ENCODE results near the gene SPART.
"Not testable (repeated sequence)": the region's sequence is repeated elsewhere in the genome, so short reads cannot be mapped to it uniquely, and the experiment has no call there.

The SPART gene

DNA sequence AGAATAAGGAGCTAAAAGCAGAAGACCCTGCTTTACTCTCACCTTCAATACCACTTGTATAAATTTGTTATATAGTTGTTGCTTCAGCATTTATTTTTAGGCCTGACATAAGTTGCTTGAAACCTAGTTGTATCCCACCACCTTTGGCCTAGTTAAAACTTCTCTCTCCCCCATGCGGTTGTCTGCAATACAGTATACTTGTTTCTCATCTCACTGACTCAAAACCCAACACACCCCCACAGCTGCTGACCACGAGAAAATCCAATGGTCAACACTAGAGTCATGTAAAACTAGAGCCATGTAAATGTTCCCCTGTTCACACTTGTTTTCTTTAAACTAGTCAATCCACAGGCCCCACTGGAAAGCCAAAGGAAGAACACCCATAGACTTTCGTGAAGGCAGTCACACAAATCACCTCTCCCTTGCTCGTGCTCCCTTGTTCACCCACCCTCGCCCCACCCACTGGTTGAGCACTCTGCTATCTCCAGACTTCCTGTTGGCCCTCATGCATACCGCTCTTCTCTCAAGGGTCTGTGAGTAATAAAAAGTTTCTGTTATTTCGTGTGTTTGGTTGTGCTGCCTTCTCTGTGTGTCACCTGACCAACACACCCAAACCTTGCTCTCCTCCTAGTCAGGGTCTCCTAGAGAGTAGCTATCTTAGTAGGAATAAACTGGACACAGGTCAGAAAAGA lies 35.6 kb downstream of the SPART start:
- peak; percentile 7 to 41 for DNase-seq

DNA sequence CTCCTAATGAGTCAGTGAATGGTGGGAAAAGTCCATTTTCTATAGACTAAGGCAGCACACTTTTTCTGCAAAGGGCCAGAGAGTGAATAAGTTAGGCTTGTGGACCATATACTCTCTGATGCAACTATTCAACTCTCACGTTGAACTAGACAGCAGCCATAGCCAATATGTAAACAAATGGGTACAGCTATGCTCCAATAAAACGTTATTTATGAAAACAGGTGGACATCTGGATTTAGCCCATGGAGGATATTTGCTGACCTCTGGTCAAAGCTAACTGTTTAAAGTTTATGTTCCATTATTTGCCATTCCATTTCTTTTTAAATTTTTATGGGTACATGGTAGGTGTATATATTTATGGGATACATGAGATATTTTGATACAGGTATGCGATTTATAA lies 43.9 kb downstream of the SPART start:
- DNase-seq: no peak

GRCh38 chr13:36299469-36299868 lies 46.7 kb downstream of the SPART start:
- DNase-seq: not testable (repeated sequence)

DNA sequence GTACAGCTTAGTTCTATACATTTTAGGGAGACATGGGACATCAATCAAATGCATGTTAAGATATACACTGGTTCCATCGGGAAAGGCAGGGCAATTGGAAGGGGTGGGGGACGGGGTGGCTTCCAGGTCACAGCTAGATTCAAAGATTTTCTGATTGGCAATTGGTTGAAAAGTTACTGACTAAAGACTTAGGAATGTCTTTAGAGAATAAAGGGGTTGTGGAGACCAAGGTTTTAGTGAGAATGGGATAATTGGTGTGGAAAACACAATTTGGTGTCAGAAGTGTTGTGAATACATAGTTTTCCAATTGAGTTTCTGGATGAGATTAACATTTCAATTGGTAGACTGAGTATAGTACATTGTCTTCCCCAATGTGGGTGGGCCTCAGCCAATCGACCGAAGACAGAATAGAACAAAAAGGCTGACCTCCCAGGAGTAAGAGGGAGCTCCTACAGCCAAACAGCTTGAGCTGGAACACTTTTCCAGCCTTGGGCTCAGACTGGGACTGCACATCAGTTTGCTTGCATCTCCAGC lies 47.6 kb downstream of the SPART start:
- no peak for DNase-seq

GRCh38 chr13:36297366-36298338 lies 48.5 kb downstream of the SPART start, which contains the start of gene CCDC169:
Gene CCDC169, minus strand, starts transcription at chr13:36297814. Its CDS starts 95 bp downstream, at chr13:36297719.
- peak; percentile 17 to 38 for DNase-seq

- DNase-seq: no peak
These were observed 52.1 kb downstream of the SPART start for GRCh38 chr13:36294096-36294495.

GRCh38 chr13:36293497-36293896 lies 52.7 kb downstream of the SPART start:
- DNase-seq: no peak

- no peak for DNase-seq
These were observed 57.3 kb downstream of the SPART start for GRCh38 chr13:36288794-36289391.

DNA sequence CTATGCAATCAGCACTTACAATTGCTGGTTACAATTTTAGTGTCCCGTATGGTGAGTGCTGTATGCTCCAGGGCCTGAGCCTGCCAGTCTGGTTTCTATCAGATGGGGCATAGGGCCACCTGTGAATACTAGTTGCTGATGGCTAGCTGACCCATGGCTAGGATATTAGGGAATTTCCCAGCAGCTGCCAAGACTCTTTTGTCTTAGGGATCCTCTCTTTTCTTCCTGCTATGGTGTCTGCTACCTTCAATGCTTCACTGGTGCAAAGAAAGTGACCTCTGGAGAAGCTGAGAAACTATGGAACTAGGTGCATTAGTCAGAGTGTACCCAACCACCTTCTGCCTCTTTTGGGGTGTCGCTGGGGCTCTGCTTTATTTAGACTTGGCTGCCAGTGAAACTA lies 60.2 kb downstream of the SPART start:
- DNase-seq: no peak

- peak; percentile 12 to 52 for DNase-seq
These were observed 63.3 kb downstream of the SPART start for GRCh38 chr13:36282821-36283432.

DNA sequence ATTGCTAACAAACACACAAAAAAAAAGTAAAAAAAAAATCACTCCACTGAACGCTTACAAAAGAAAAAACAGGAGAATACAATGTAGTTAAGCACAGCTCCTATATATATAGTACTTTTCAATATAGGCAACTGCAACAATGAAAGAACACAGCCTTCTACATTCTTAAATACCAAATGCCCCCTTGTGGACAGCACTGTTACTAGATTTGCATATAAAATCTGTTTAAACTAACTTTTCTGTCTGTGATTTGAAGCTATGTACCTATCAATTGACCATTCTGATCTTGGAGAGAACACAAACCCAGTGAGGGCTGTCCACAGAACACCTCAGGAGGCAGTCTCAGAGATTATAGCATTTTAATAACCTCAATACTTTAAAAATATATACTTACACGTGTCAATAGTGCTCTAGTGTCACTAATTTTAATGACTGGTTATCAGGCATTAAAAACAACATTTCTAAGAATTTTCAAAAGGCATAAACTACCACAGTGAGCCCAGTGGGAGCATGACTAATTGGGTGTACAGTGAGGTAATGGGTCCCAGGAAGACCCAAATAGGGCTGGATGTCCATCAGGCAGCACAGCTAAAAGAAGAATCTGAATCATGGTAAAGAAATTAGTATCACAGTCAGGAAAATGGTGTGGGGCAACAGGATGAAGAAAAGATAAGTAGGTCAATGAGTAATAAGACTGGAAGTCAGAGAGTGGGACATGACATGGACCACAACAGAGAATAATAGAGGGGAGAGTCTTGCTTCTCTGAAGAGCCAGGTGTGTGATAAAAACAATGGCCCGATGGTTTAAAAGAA lies 70.8 kb downstream of the SPART start:
- DNase-seq: peak; percentile 52 to 68

DNA sequence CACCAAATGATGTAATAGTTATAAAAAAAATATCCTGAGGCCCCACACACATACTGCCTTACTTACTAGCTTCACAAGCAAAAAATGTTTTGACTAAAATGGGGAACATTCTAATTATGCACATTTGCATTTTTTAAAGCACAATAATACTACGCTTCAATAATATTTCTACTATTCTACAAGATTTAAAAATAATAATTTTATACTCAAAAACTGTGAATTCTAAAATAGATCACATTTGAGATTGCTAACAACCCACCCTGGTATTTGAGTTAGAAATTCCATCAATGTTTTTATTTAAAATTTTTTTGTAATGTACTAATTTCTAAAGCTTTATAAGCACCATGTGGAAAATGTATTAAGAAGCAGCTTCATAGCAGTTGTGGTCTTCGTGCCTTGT lies 72.8 kb downstream of the SPART start:
- DNase-seq: no peak

DNA sequence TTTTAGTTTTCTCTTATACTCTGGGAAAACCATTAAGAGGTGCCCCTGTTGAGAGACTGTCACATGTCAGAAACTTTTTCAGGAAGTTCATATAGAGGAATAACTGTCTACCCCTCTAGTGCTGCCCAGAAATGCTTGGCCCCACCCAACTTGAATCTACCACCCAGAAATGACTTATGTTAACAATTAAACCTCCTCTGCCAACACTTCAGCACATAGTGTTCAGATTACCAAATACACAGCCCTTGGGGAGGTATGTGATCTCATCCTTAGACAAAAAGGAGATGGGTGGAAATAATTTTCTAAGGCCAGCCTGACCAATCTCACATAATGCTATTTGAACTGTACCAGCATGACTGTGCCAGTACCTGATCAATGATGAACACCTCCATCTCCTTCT lies 84.2 kb downstream of the SPART start:
- no peak for DNase-seq

DNA sequence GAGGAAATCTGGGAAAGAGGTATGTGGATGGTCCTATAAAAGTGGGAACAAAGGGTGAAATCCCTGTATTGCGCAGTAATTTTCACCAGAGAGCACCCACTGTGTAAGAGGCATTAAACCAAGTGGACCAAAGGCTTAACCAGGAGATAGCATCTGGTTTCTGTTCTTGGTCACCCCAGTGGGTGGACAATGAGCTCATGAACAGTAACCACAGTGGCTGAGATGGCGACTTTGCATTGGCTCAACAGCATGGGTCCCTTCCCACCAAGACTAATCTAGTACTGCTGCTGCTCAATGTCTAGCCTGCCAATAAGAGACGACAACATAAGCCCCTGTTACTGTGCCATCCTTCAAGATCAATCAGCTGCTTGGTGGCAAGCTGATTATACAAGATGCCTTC lies 85.2 kb downstream of the SPART start:
- no peak for DNase-seq

DNA sequence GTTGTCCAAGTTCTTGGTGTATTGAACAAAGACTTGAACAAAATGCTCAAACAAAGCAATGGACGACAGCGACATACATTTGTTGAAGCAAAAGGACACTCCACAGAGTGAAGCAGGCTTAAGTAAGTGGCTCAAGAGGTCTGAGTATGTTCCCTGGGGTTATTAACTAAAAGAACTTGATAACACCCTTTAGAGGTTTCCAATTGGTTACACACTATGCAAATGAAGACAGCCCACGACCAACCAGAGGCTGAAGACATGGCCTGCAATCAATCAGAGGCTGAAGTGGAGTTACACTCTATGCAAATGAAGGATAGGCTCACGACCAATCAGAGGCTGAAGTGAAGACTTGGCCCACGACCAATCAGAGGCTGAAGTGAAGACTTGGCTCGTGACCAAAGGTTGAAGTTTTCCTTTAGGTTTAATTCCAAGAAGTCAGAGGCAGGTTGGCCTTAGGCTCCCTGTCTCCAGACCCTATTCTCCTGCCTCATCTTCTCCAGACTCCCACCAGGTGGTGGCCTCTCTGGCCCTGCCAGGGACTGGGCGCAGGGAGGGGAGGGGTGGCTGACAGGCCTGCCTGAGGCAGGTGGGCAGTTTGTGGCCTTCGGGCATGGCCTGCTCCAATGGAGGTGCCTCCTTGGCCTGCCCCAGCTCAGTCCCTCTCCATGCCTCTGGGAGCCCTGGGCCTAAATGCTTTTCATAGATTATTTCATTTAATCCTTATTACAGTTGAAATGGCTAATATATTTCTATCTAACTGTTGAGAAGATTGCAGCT lies 86.6 kb downstream of the SPART start:
- DNase-seq: no peak

GRCh38 chr13:36258831-36259230 lies 87.4 kb downstream of the SPART start:
- no peak for DNase-seq
